Karpas-422 (cell line): Measurements from ENCODE around the gene SPRED2. TPM values are rescaled to one million over a fixed set of nuclear protein-coding genes. Genes with fewer than 3 reads are reported as not detected.

ENCODE experiments used
- DNase-seq: peaks from one replicate; pipeline ENCODE4 v3.0.0-alpha.2; 2015
- H2AFZ ChIP-seq: fragments of 200-600 bp; sonication (generic); 2 replicates; pipeline ENCODE4 v1.6.1; 2014; ENCODE audit warnings: antibody characterized with exemption, low read length, mixed read lengths
- H3K27ac ChIP-seq: fragments of 200-600 bp; sonication (generic); 2 replicates; pipeline ENCODE4 v1.5.1; 2014; ENCODE audit warnings: mild to moderate bottlenecking, low read length, moderate library complexity
- H3K27me3 ChIP-seq: fragments of 200-600 bp; sonication (generic); 2 replicates; pipeline ENCODE4 v1.6.1; 2014; ENCODE audit warnings: low read length, mixed read lengths
- H3K36me3 ChIP-seq: fragments of 200-600 bp; sonication (generic); 2 replicates; pipeline ENCODE4 v1.6.1; 2014; ENCODE audit warnings: low read length, mixed read lengths; ENCODE audit not compliant: insufficient read depth
- H3K4me1 ChIP-seq: fragments of 200-600 bp; sonication (generic); 2 replicates; pipeline ENCODE4 v1.6.1; 2014; ENCODE audit warnings: mild to moderate bottlenecking, low read length, mixed read lengths
- H3K4me2 ChIP-seq: fragments of 200-600 bp; sonication (generic); 2 replicates; pipeline ENCODE4 v1.6.1; 2014; ENCODE audit warnings: low read length, low read depth, mild to moderate bottlenecking; ENCODE audit not compliant: poor library complexity, severe bottlenecking
- H3K4me3 ChIP-seq: fragments of 200-600 bp; sonication (generic); 2 replicates; pipeline ENCODE4 v1.5.1; 2014; ENCODE audit warnings: mild to moderate bottlenecking, antibody characterized with exemption, low read length, mixed read lengths
- H3K79me2 ChIP-seq: fragments of 200-600 bp; sonication (generic); 2 replicates; pipeline ENCODE4 v1.6.1; 2014; ENCODE audit warnings: mild to moderate bottlenecking, low read length, mixed read lengths
- H3K9ac ChIP-seq: fragments of 200-600 bp; sonication (generic); 2 replicates; pipeline ENCODE4 v1.6.0; 2014; ENCODE audit warnings: low read length
- H3K9me2 ChIP-seq: fragments of 200-600 bp; sonication (generic), shearing (Covaris generic); replicated peaks from 2 replicates; pipeline ENCODE4 v1.6.0; 2014; ENCODE audit warnings: mild to moderate bottlenecking, low read length, moderate library complexity; ENCODE audit not compliant: insufficient read depth
- H3K9me3 ChIP-seq: fragments of 300-700, 200-600 bp; sonication (generic); 2 replicates; pipeline ENCODE4 v1.6.1; 2014; ENCODE audit warnings: low read length, mixed read lengths
- H4K20me1 ChIP-seq: fragments of 200-600 bp; sonication (generic); 2 replicates; pipeline ENCODE4 v1.6.1; 2014; ENCODE audit warnings: mild to moderate bottlenecking, antibody characterized with exemption, low read length, low read depth; ENCODE audit not compliant: insufficient read depth
- total RNA-seq: library from RNA; depleted of rRNA; stranded (reverse); fragments of >200 nt; shearing (Covaris generic); gene quantifications from 2 replicates; pipeline ENCODE4 v1.2.3, GENCODE V29; 2014; ENCODE audit warnings: low replicate concordance

SPRED2 gene
- total RNA-seq, 1 experiment from 2014 or later: 11.9 TPM

- no peaks in the 10 kb centered on the region for H3K79me2 ChIP-seq
- no peak overlapping the region for H2AFZ ChIP-seq
- no peak overlapping the region for H3K4me2 ChIP-seq
- no peak overlapping the region for H3K27ac ChIP-seq
- H3K9me2 ChIP-seq: no peaks in the 10 kb centered on the region
- no peaks in the 10 kb centered on the region for H3K36me3 ChIP-seq
- H3K4me3 ChIP-seq: no peak overlapping the region
- H3K4me1 ChIP-seq: no peaks in the 10 kb centered on the region
- no peak for DNase-seq
- no peaks in the 10 kb centered on the region for H3K9me3 ChIP-seq
- no peak overlapping the region for H3K9ac ChIP-seq
- H3K27me3 ChIP-seq: no peaks in the 10 kb centered on the region
- no peaks in the 10 kb centered on the region for H4K20me1 ChIP-seq
Observed at GRCh38 chr2:65452150-65452895, 19.9 kb upstream of the SPRED2 start.

DNA sequence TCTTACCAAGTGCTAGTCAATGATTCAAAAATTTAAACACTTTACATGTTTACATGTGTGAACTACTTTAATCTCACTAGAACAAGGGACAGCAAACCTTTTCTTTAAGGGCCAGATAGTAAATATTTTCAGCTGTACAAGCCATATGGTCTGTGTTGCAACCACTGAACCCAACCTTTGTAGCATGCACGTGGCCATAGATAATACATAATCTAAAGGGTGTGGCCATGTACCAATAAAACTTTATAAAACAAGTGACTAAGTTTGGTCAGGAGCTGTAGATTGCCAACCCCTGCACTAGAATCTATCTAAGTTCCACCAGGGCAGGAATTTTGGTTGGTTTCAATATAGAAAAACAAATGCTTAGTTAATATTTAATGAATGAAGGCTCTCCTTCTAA lies 18.4 kb upstream of the SPRED2 start:
- H3K4me3 ChIP-seq: no peak overlapping the region
- H3K9ac ChIP-seq: no peak overlapping the region
- no peak overlapping the region for H3K27ac ChIP-seq
- no peaks in the 10 kb centered on the region for H3K9me2 ChIP-seq
- no peak overlapping the region for H2AFZ ChIP-seq
- no peaks in the 10 kb centered on the region for H3K9me3 ChIP-seq
- no peaks in the 10 kb centered on the region for H3K79me2 ChIP-seq
- no peaks in the 10 kb centered on the region for H3K36me3 ChIP-seq
- H4K20me1 ChIP-seq: no peaks in the 10 kb centered on the region
- no peak for DNase-seq
- H3K4me2 ChIP-seq: no peak overlapping the region
- no peaks in the 10 kb centered on the region for H3K4me1 ChIP-seq
- H3K27me3 ChIP-seq: no peaks in the 10 kb centered on the region

- Histone ChIP-seq H3K9ac (no peak overlapping the region), H3K79me2 (no peaks in the 10 kb centered on the region), H3K9me3 (no peaks in the 10 kb centered on the region), H3K36me3 (no peaks in the 10 kb centered on the region), H3K9me2 (no peaks in the 10 kb centered on the region), H3K4me2 (no peak overlapping the region), H3K4me3 (no peak overlapping the region), H4K20me1 (no peaks in the 10 kb centered on the region), H3K27me3 (no peaks in the 10 kb centered on the region), H3K27ac (no peak overlapping the region), H3K4me1 (no peaks in the 10 kb centered on the region), H2AFZ (no peak overlapping the region)
- no peak for DNase-seq
Observed at GRCh38 chr2:65450393-65450792, 18.0 kb upstream of the SPRED2 start.

DNA sequence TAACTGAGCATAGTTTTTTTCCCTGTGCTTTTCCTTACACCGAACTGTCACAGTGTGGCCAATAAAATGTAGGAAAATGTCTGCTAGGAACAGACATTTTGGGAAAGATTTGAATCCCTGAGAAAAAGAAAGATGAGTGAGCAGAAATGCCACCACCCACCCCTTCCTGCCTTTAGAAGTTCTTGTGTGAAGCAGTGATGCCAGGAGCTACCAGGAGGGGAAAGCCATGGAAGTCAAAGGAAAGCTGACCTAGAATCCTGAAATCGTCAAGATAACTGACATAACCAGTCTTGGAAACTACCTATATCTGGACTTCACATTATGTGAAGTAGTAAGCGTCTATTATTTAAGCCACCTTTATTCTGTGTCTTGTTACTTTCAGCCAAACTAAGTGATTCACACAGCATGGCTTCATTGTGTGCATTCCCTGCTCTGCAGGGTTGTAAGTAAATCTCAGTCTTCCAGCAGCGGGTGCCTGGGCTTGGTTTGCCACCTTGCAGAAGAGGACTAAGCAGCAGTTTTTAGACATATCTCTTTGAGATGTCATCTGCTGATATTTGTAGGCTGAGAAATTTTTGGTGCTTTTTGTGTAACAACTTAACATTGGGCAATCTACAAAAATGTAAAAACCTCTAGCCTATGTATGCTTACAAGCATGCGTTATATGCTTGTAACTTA lies 11.2 kb upstream of the SPRED2 start:
- H2AFZ ChIP-seq: no peak overlapping the region
- no peaks in the 10 kb centered on the region for H3K9me3 ChIP-seq
- no peak overlapping the region for H3K9ac ChIP-seq
- no peak for DNase-seq
- no peaks in the 10 kb centered on the region for H3K36me3 ChIP-seq
- H3K79me2 ChIP-seq: no peaks in the 10 kb centered on the region
- H3K27ac ChIP-seq: no peak overlapping the region
- H4K20me1 ChIP-seq: no peaks in the 10 kb centered on the region
- no peak overlapping the region for H3K4me3 ChIP-seq
- no peaks in the 10 kb centered on the region for H3K9me2 ChIP-seq
- H3K27me3 ChIP-seq: no peaks in the 10 kb centered on the region
- peaks cover 1% of the 10 kb centered on the region for H3K4me1 ChIP-seq
- H3K4me2 ChIP-seq: no peak overlapping the region

DNA sequence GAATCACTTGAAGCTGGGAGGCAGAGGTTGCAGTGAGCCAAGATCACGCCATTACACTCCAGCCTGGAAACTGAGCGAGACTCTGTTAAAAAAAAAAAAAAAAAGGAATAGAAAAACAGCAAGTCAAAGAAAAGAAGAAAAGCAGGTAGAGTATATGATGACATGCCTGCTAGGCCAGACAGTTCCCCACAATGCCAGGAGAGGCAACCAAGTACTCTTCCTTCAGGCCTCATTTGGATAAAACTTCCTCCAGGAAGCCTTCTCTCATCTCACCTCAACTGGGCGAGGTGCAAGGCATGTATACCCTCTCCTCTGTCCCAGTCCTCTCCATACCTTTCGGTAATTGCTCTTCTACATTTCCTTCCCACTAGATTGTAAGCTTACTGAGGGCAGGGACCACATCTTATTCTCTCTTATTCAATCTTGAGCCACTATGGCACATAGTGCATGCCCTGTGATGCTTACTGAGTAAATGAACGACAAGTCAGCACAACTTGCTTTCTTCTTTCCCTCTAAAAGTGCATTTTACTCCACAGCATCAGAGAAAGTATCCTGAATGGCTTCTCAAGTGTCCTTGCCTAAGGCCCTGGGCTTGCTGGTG lies 10.1 kb upstream of the SPRED2 start:
- H2AFZ ChIP-seq: no peak overlapping the region
- H3K27me3 ChIP-seq: no peaks in the 10 kb centered on the region
- no peak overlapping the region for H3K27ac ChIP-seq

GRCh38 chr2:65438137-65438899 lies 5.9 kb upstream of the SPRED2 start:
- Histone ChIP-seq H3K9ac (no peak overlapping the region), H2AFZ (no peak overlapping the region), H3K4me2 (no peak overlapping the region)

More for the DNA sequence above, 10.1 kb upstream of the SPRED2 start:
- Histone ChIP-seq H3K36me3 (no peaks in the 10 kb centered on the region), H3K4me2 (no peak overlapping the region), H4K20me1 (no peaks in the 10 kb centered on the region), H3K4me1 (peaks cover 13% of the 10 kb centered on the region), H3K9me3 (no peaks in the 10 kb centered on the region), H3K9ac (no peak overlapping the region), H3K79me2 (no peaks in the 10 kb centered on the region), H3K9me2 (no peaks in the 10 kb centered on the region), H3K4me3 (no peak overlapping the region)
- no peak for DNase-seq

DNA sequence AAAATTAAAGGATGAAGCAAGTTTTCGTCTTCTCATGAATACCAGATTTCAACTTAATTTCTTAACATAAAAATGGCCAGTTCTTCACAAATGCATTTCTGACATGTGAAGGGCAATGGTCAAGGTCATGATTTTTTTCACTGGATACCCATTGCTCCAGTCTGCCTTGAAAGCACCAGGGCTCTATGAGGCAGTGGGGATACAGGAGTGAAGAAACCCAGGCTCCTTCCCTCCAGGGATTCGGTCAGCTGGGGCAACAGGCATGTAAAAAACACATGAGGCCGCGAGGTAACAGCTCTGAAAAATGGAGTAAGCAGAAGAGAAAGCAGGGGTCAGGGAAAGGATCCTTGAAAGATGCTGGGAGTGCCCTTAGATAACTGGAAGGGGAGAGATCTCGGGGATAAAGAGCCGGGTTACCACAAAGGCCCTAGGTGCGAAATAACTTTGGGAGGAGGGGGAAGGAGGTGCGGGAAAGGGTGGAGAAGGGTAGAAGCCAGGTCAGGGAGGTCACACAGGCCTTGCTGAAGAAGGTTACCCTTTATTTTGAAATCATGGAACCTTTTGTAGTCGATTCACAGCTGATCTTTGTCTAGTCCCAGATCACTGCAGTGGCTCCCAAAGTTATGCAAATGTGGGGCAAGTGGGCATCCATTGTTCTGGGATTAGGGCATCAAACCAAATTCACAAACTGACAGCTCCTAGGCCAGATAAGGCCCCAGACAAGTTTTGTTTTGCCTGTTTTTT lies 5.2 kb upstream of the SPRED2 start:
- Histone ChIP-seq H3K4me1 (peaks cover 37% of the 10 kb centered on the region), H3K9ac (peak overlapping the region; percentile 77), H3K4me2 (peak overlapping the region; percentile 88), H3K4me3 (peak overlapping the region; percentile 71; the same call in 1 of the 2 replicates), H3K79me2 (no peaks in the 10 kb centered on the region), H4K20me1 (no peaks in the 10 kb centered on the region), H2AFZ (no peak overlapping the region), H3K27ac (no peak overlapping the region), H3K27me3 (no peaks in the 10 kb centered on the region), H3K9me2 (no peaks in the 10 kb centered on the region), H3K9me3 (no peaks in the 10 kb centered on the region), H3K36me3 (no peaks in the 10 kb centered on the region)
- DNase-seq: no peak

More at GRCh38 chr2:65438137-65438899, 5.9 kb upstream of the SPRED2 start:
- no peaks in the 10 kb centered on the region for H3K36me3 ChIP-seq
- no peaks in the 10 kb centered on the region for H3K9me3 ChIP-seq
- no peak overlapping the region for H3K27ac ChIP-seq
- H3K4me1 ChIP-seq: peaks cover 31% of the 10 kb centered on the region
- H3K4me3 ChIP-seq: no peak overlapping the region
- H3K27me3 ChIP-seq: no peaks in the 10 kb centered on the region
- H3K79me2 ChIP-seq: no peaks in the 10 kb centered on the region
- no peaks in the 10 kb centered on the region for H4K20me1 ChIP-seq
- no peaks in the 10 kb centered on the region for H3K9me2 ChIP-seq
- DNase-seq: no peak
